ENCODE results near the gene SEMA3D. TPM values are rescaled to one million over a fixed set of nuclear protein-coding genes. Genes with fewer than 3 reads are reported as not detected.

SEMA3D gene
- total RNA-seq, 1 experiment from 2014 or later, result 0.61 TPM

DNA sequence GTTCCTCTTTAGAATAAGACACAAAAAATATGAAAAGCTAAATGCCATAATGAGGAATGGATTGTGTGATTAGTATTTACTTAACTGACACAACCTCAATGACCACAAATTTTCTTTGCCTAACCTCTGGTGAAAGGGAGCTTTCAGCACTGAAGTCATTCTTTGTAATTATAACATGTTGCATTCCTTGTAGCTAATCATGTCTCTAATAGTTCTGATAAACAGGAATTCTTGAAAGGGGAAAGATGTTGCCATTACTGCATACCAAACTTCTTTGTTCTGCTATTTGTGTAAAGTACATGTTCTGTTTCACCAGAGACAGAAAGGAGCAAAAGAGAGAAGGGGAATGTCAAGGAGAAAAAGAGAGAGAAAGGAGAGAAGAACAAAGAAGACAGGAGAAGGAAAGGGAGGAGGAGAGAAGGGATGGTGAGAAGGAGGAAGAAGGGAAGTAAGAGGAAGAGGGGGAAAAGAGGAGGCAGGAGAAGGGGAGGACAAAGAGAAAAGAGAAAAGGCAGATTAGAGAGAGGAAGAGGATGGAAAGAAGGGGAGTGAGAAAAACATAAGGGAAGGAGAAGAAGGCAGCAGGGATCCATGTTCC lies 120.9 kb downstream of the SEMA3D start:
- TF ChIP-seq, protein P1, sequence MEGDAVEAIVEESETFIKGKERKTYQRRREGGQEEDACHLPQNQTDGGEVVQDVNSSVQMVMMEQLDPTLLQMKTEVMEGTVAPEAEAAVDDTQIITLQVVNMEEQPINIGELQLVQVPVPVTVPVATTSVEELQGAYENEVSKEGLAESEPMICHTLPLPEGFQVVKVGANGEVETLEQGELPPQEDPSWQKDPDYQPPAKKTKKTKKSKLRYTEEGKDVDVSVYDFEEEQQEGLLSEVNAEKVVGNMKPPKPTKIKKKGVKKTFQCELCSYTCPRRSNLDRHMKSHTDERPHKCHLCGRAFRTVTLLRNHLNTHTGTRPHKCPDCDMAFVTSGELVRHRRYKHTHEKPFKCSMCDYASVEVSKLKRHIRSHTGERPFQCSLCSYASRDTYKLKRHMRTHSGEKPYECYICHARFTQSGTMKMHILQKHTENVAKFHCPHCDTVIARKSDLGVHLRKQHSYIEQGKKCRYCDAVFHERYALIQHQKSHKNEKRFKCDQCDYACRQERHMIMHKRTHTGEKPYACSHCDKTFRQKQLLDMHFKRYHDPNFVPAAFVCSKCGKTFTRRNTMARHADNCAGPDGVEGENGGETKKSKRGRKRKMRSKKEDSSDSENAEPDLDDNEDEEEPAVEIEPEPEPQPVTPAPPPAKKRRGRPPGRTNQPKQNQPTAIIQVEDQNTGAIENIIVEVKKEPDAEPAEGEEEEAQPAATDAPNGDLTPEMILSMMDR (IDR thresholded peaks at IDR 0.05; ENCODE audit: insufficient read depth in 1 of 2, low read depth in 1 of 2, low read length in 1 of 2, severe bottlenecking in 1 of 2, unreplicated experiment in 1 of 2), result no peak
- no TSS peak for BruUV-seq (replicated peaks)
- H3K9me3 ChIP-seq, result no peaks in the 10 kb centered on the region
- ChIA-PET POLR2A (no interaction called here), CTCF (no interaction called here)
- no peak for DNase-seq
- H3K4me1 ChIP-seq, result peaks cover 11% of the 10 kb centered on the region
- peaks cover 26% of the 10 kb centered on the region for H3K4me1 Mint-ChIP-seq (ENCODE audit: low read depth, unreplicated experiment)
- intact Hi-C loops (cut with micrococcal nuclease; ENCODE audit: unreplicated experiment), result no loop called here
- H3K27me3 Mint-ChIP-seq (ENCODE audit: insufficient read depth, unreplicated experiment), result no peaks in the 10 kb centered on the region
- H3K4me3 Mint-ChIP-seq (ENCODE audit: unreplicated experiment), result no peak overlapping the region
- H3K27me3 ChIP-seq (replicated peaks; ENCODE audit: control insufficient read depth, insufficient read depth, low read length), result no peaks in the 10 kb centered on the region
- H3K4me3 ChIP-seq (ENCODE audit: low read depth, low read length), result no peak overlapping the region
- no peaks in the 10 kb centered on the region for H3K36me3 ChIP-seq (ENCODE audit: control insufficient read depth, insufficient read depth, low read length)
- H3K9me3 Mint-ChIP-seq (ENCODE audit: unreplicated experiment), result no peaks in the 10 kb centered on the region
- no peak overlapping the region for H3K27ac Mint-ChIP-seq (ENCODE audit: unreplicated experiment)
- H3K36me3 Mint-ChIP-seq (ENCODE audit: insufficient read depth, unreplicated experiment), result no peaks in the 10 kb centered on the region

DNA sequence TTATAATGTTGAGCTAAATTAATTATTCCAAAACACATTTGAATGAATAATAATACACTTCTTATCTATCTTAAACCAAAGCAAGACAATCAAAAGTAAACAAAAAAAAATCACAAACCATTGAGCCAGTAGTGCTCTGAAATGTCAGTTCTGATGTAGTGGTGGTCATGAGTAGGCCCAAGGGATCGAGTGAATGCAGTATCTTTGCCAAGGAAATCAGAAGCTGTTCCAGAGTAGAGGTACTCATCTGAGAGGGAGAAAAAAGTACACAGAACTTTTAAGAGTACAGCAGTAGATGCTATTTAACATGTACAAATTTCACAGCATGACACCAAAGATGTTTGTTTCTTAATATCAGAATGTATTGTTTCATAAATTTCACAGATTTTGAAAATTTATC lies 121.5 kb downstream of the SEMA3D start:
- Histone ChIP-seq H3K27me3 (replicated peaks; ENCODE audit: control insufficient read depth, insufficient read depth, low read length) (no peaks in the 10 kb centered on the region), H3K36me3 (ENCODE audit: control insufficient read depth, insufficient read depth, low read length) (no peaks in the 10 kb centered on the region), H3K4me3 (ENCODE audit: low read depth, low read length) (no peak overlapping the region), H3K4me1 (peaks cover 11% of the 10 kb centered on the region), H3K9me3 (no peaks in the 10 kb centered on the region)
- Mint-ChIP-seq H3K4me1 (ENCODE audit: low read depth, unreplicated experiment) (peaks cover 26% of the 10 kb centered on the region), H3K36me3 (ENCODE audit: insufficient read depth, unreplicated experiment) (no peaks in the 10 kb centered on the region), H3K9me3 (ENCODE audit: unreplicated experiment) (no peaks in the 10 kb centered on the region), H3K4me3 (ENCODE audit: unreplicated experiment) (no peak overlapping the region), H3K27me3 (ENCODE audit: insufficient read depth, unreplicated experiment) (no peaks in the 10 kb centered on the region), H3K27ac (ENCODE audit: unreplicated experiment) (no peak overlapping the region)
- TF ChIP-seq, protein P1 (IDR thresholded peaks at IDR 0.05; ENCODE audit: insufficient read depth in 1 of 2, low read depth in 1 of 2, low read length in 1 of 2, severe bottlenecking in 1 of 2, unreplicated experiment in 1 of 2), result no peak
- DNase-seq, result no peak
- intact Hi-C loops (cut with micrococcal nuclease; ENCODE audit: unreplicated experiment), result no loop called here
- POLR2A ChIA-PET, result no interaction called here
- no TSS peak for BruUV-seq (replicated peaks)
- CTCF ChIA-PET, result no interaction called here

DNA sequence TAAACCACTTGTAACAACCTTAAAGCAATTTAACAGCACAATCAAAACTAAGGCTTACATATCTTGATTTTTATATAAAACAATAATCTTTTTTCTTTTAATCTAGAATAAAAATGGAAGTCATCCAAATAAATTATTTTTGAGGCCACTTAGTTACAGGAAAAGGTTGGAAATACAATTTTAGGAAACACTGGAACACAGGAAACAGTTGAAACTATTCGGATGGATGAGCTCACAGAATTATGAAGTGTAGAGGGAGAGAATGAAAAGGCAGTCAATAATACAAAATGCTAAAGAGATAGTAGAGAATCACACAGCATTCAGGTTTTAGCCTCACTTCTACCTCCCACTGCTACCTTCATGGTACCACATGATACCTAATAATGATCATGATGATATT lies 124.2 kb downstream of the SEMA3D start:
- POLR2A ChIA-PET, result no interaction called here
- peaks cover 11% of the 10 kb centered on the region for H3K4me1 ChIP-seq
- no TSS peak for BruUV-seq (replicated peaks)
- TF ChIP-seq, protein P1 (IDR thresholded peaks at IDR 0.05; ENCODE audit: insufficient read depth in 1 of 2, low read depth in 1 of 2, low read length in 1 of 2, severe bottlenecking in 1 of 2, unreplicated experiment in 1 of 2), result no peak
- no peaks in the 10 kb centered on the region for H3K27me3 Mint-ChIP-seq (ENCODE audit: insufficient read depth, unreplicated experiment)
- H3K4me3 ChIP-seq (ENCODE audit: low read depth, low read length), result no peak overlapping the region
- H3K9me3 ChIP-seq, result no peaks in the 10 kb centered on the region
- no peak for DNase-seq
- no peak overlapping the region for H3K27ac Mint-ChIP-seq (ENCODE audit: unreplicated experiment)
- H3K36me3 ChIP-seq (ENCODE audit: control insufficient read depth, insufficient read depth, low read length), result no peaks in the 10 kb centered on the region
- intact Hi-C loops (cut with micrococcal nuclease; ENCODE audit: unreplicated experiment), result no loop called here
- H3K4me1 Mint-ChIP-seq (ENCODE audit: low read depth, unreplicated experiment), result peaks cover 19% of the 10 kb centered on the region
- CTCF ChIA-PET, result no interaction called here
- H3K36me3 Mint-ChIP-seq (ENCODE audit: insufficient read depth, unreplicated experiment), result no peaks in the 10 kb centered on the region
- no peak overlapping the region for H3K4me3 Mint-ChIP-seq (ENCODE audit: unreplicated experiment)
- no peaks in the 10 kb centered on the region for H3K27me3 ChIP-seq (replicated peaks; ENCODE audit: control insufficient read depth, insufficient read depth, low read length)
- H3K9me3 Mint-ChIP-seq (ENCODE audit: unreplicated experiment), result no peaks in the 10 kb centered on the region

Data from Caco-2 (cell line).